SW480 (cell line): ENCODE results near the gene SLC5A10.

Experiments
- DNase-seq: peaks from one replicate; pipeline ENCODE4 v3.0.0-alpha.2; 2016; ENCODE audit warnings: low spot score

Gene SLC5A10

DNA sequence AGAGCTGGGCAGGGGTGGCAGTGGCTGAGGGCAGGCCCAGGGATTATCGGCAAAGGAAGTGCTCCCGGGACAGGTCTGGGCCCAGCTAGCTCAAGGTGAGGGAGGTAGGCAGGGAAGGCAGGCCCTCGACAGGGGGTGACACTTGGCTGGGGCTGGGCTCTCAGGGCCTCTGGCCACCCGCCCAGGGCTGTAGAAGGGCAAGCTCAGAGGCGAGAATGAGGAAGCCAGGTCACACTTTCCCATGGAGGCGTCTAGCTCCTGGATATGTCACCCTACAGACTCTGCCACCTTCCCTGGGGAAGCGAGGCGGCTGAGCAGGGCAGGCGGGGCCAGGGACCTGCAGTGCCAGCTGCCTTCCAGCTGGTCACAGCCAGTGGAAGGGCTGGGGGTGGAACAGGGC lies 33.5 kb downstream of the SLC5A10 start:
- DNase-seq: no peak

- DNase-seq: peak; percentile 46
Measured at GRCh38 chr17:18986541-18987229, 34.7 kb downstream of the SLC5A10 start.

GRCh38 chr17:18987230-18987610 lies 35.3 kb downstream of the SLC5A10 start:
- DNase-seq: no peak

- no peak for DNase-seq
Measured at GRCh38 chr17:18987862-18988545, 36.0 kb downstream of the SLC5A10 start.

GRCh38 chr17:18988546-18989173 lies 36.7 kb downstream of the SLC5A10 start:
- DNase-seq: peak; percentile 51

DNA sequence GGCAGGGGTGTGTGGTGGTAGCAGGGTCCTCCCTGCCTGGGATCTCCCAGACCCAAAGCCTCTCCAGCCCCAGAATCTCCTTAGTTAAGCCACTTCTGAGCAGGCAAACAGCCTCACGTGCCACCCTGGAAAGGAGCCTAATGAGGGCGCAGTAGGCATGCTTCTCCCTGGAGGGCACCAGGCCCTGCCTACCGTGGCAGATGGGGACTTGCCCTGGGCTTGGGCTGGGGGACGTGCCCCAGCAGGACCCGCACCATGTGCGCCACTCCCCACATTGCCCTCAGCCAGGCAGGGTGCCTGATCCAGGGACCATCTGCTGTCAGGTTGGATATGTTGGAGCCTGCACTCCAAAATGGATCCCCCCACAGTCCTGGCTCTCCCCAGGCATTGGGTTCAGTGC lies 38.4 kb downstream of the SLC5A10 start:
- no peak for DNase-seq

GRCh38 chr17:18991531-18992315 lies 39.8 kb downstream of the SLC5A10 start:
- DNase-seq: no peak

DNA sequence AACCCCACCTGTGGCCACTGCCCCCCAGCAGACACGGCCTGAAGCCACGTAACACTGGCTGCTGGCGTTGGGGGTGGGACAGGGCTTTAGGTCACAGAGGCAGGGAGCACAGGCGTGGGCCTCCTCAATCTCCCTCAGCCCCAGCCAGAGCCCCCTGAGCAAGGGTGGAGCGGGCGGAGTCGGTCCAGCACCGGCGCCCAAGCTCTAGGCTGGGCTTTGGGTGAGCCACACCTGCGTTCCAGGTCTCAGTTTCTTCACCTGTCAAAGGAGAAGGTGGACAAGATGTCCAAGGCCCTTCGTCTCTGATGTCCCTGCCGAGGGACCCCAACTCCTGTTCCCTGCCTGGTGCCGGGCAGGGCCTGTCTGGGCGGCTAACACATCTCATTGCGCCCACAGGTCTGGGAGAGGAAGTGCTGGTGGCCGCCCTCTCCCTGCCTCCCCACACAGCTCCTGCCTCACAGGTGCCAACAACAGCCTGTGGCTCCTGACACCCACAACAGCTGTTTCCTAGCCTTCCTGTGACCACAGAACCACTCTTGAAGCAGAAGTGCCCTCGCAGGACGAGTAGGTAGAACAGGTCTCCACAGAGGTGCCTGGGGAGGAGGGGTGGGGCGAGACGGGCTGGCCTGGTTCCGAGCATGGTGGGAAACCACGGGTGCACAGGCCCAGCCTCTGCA lies 40.6 kb downstream of the SLC5A10 start:
- DNase-seq: no peak

GRCh38 chr17:18993905-18994526 lies 42.1 kb downstream of the SLC5A10 start:
- no peak for DNase-seq

- DNase-seq: no peak
Measured at GRCh38 chr17:18994631-18995030, 42.7 kb downstream of the SLC5A10 start.

DNA sequence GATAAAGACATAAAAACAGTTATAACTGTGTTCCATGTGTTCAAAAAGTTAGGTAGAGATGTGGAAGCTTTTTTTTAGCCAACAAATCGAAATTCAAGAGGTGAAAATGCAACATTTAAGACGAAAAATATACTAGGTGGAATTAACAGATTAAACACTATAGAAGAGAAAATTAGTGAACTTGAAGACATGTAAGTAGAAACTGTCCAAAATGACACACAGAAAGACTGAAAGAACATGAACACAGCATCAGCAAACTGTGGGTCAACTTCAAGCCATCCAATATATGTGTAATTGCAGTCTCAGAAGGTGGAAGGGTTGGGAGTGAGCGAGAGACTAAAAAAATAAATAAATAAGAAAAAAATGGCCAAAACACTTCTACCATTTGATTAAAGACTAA lies 43.3 kb downstream of the SLC5A10 start:
- no peak for DNase-seq

GRCh38 chr17:18996458-18996857 lies 44.5 kb downstream of the SLC5A10 start:
- DNase-seq: no peak

DNA sequence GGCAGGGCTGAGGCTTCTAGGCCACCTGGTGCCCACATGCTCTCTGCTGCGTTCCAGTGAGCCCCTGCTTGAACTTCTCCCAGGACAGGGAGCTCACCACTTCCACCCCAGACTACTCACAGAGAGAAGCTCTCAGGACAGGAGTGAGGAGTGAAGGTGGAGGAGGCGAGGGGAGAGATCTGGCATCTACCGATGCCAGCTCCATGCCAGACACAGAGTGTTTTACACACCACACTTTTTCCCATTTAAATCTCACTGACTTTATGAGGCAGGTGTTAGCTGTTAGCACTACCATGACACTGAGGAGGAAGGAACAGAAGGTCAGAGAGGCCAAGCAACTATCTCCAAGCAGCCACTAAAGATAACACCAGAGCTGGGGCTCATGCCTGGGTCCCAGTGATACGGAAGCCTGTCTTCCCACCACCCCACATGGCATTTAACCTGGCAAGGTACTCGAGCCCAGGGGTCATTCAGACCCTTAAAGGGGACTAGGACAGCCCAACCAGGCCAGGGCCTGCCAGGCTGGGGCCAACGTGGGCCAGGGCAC lies 45.8 kb downstream of the SLC5A10 start:
- no peak for DNase-seq

- DNase-seq: no peak
Measured at GRCh38 chr17:18999394-18999793, 47.4 kb downstream of the SLC5A10 start.

GRCh38 chr17:18999911-19000310 lies 47.9 kb downstream of the SLC5A10 start:
- no peak for DNase-seq

GRCh38 chr17:19000531-19001325 lies 48.8 kb downstream of the SLC5A10 start:
- no peak for DNase-seq

- DNase-seq: no peak
Measured at GRCh38 chr17:19001907-19002590, 50.1 kb downstream of the SLC5A10 start.

- DNase-seq: no peak
Measured at GRCh38 chr17:19002805-19003542, 51.0 kb downstream of the SLC5A10 start.
